SK-N-SH (cell line): ENCODE data around the gene IGFALS. TPM values are rescaled to one million over a fixed set of nuclear protein-coding genes. Genes with fewer than 3 reads are reported as not detected.

Experiments used
- CTCF ChIA-PET: fragments of 300-600, 350-600 bp; formaldehyde crosslinking; extraction: SDS; loops from one replicate; lab custom pipeline; 2021; lab: Yijun Ruan, JAX
- POLR2A ChIA-PET: fragments of 350-600 bp; sonication (Branson Sonifier 250); formaldehyde crosslinking; extraction: SDS; loops from one replicate; lab custom pipeline; 2020; ENCODE audit warnings: antibody characterized with exemption, inconsistent platforms; lab: Yijun Ruan, JAX
- DNase-seq: peaks from one replicate; pipeline ENCODE4 v3.0.0; 2012
- H2AFZ ChIP-seq: fragments of 200-600 bp; sonication (generic); 2 replicates; pipeline ENCODE4 v1.8.1; 2016; ENCODE audit warnings: antibody characterized with exemption, mild to moderate bottlenecking, low read depth
- H3F3A ChIP-seq: fragments of 200-600 bp; sonication (generic); replicated peaks from 2 replicates; pipeline ENCODE3; 2016; ENCODE audit warnings: antibody characterized with exemption, mild to moderate bottlenecking; ENCODE audit not compliant: insufficient read depth
- H3K27ac ChIP-seq, 2 experiments: fragments of 200-500 bp in 1 of 2; fragments of 200-600 bp in 1 of 2; sonication (Bioruptor generic) in 1 of 2; sonication (generic), shearing (Covaris generic) in 1 of 2; 2 replicates each; pipeline versions ENCODE4 v1.5.1 to v1.6.1; 2014 to 2016; ENCODE audit warnings: low read depth in 2 of 2, inconsistent platforms in 1 of 2, low read length in 1 of 2, mild to moderate bottlenecking in 1 of 2, mixed read lengths in 1 of 2
- H3K27me3 ChIP-seq: fragments of 200-600 bp; sonication (generic), shearing (Covaris generic); 2 replicates; pipeline ENCODE4 v1.6.1; 2016; ENCODE audit warnings: mixed run types; ENCODE audit not compliant: insufficient read depth
- H3K36me3 ChIP-seq, 2 experiments: fragments of 200-500 bp in 1 of 2; fragments of 200-600 bp in 1 of 2; sonication (Bioruptor generic) in 1 of 2; sonication (generic) in 1 of 2; replicated peaks in 1 of 2; 2 replicates each; pipeline versions ENCODE3 to v1.5.1; 2014 to 2016; ENCODE audit warnings: low read length in 1 of 2, mild to moderate bottlenecking in 1 of 2; ENCODE audit not compliant: insufficient read depth in 2 of 2, control insufficient read depth in 1 of 2
- H3K4me1 ChIP-seq, 2 experiments: fragments of 200-500 bp in 1 of 2; fragments of 200-600 bp in 1 of 2; sonication (Bioruptor generic) in 1 of 2; sonication (generic), shearing (Covaris generic) in 1 of 2; 2 replicates each; pipeline versions ENCODE4 v1.5.1 to v1.6.1; 2014 to 2016; ENCODE audit warnings: low read depth in 1 of 2, low read length in 1 of 2, mixed run types in 1 of 2; ENCODE audit not compliant: insufficient read depth in 2 of 2, control insufficient read depth in 1 of 2
- H3K4me2 ChIP-seq: fragments of 200-600 bp; sonication (generic), shearing (Covaris generic); 2 replicates; pipeline ENCODE4 v1.6.1; 2017; ENCODE audit warnings: mixed run types
- H3K4me3 ChIP-seq, 2 experiments: fragments of 200-500 bp in 1 of 2; fragments of 200-600 bp in 1 of 2; sonication (Bioruptor generic) in 1 of 2; sonication (generic), shearing (Covaris generic) in 1 of 2; 2 replicates each; pipeline versions ENCODE4 v1.5.1 to v1.8.1; 2014 to 2016; ENCODE audit warnings: low read depth in 2 of 2, inconsistent platforms in 1 of 2, low read length in 1 of 2, mild to moderate bottlenecking in 1 of 2, mixed read lengths in 1 of 2, moderate library complexity in 1 of 2
- H3K79me2 ChIP-seq: fragments of 200-600 bp; sonication (generic); 2 replicates; pipeline ENCODE4 v1.8.1; 2017; ENCODE audit warnings: mild to moderate bottlenecking; ENCODE audit not compliant: insufficient read depth
- H3K9ac ChIP-seq: fragments of 200-600 bp; sonication (generic); 2 replicates; pipeline ENCODE4 v1.6.1; 2017; ENCODE audit warnings: mixed run types
- H3K9me2 ChIP-seq: fragments of 200-600 bp; sonication (generic); 2 replicates; pipeline ENCODE4 v1.6.1; 2017; ENCODE audit warnings: mixed run types
- H3K9me3 ChIP-seq: fragments of 200-600 bp; sonication (generic); 2 replicates; pipeline ENCODE4 v1.6.1; 2017; ENCODE audit warnings: mixed run types, mild to moderate bottlenecking, moderate library complexity
- H4K20me1 ChIP-seq: fragments of 200-600 bp; sonication (generic); 2 replicates; pipeline ENCODE4 v1.6.1; 2017; ENCODE audit warnings: mild to moderate bottlenecking, mixed run types; ENCODE audit not compliant: insufficient read depth
- CHD2 ChIP-seq: fragments of 150-350 bp; IDR thresholded peaks from 2 replicates; pipeline ENCODE4 v1.6.1; 2018; ENCODE audit warnings: low read length; ENCODE audit not compliant: partially characterized antibody
- FOXJ3 ChIP-seq: sonication (generic); formaldehyde crosslinking; IDR thresholded peaks from 2 replicates; pipeline ENCODE4 v1.5.1; 2020; ENCODE audit warnings: mild to moderate bottlenecking, missing genetic modification reagents
- GABPA ChIP-seq: IDR thresholded peaks from 2 replicates; pipeline ENCODE4 v1.4.0; 2012; ENCODE audit warnings: low read depth, mild to moderate bottlenecking
- JUND ChIP-seq: IDR thresholded peaks from 2 replicates; pipeline ENCODE4 v1.4.0; 2012
- MEF2A ChIP-seq: IDR thresholded peaks from 2 replicates; pipeline ENCODE4 v1.4.0; 2012; ENCODE audit warnings: low read depth, borderline replicate concordance
- MXI1 ChIP-seq: IDR thresholded peaks from 2 replicates; pipeline ENCODE4 v1.6.1; 2012; ENCODE audit warnings: mild to moderate bottlenecking, low read depth, low read length, improper control_type of control experiment
- NFIC ChIP-seq: IDR thresholded peaks from 2 replicates; pipeline ENCODE4 v1.4.0; 2012; ENCODE audit warnings: borderline replicate concordance
- RAD21 ChIP-seq: IDR thresholded peaks from 2 replicates; pipeline ENCODE4 v1.6.1; 2012; ENCODE audit warnings: mild to moderate bottlenecking, low read length
- RCOR1 ChIP-seq: fragments of 150-350 bp; IDR thresholded peaks from 2 replicates; pipeline ENCODE4 v1.6.1; 2017; ENCODE audit warnings: antibody characterized with exemption, low read length
- RFX5 ChIP-seq: IDR thresholded peaks from 2 replicates; pipeline ENCODE4 v1.6.1; 2012; ENCODE audit warnings: mild to moderate bottlenecking, improper control_type of control experiment, low read length
- RXRA ChIP-seq: IDR thresholded peaks from 2 replicates; pipeline ENCODE4 v1.4.0; 2012; ENCODE audit warnings: low read depth, mild to moderate bottlenecking, borderline replicate concordance
- SIN3A ChIP-seq: IDR thresholded peaks from 2 replicates; pipeline ENCODE4 v1.6.1; 2012; ENCODE audit warnings: low read depth, mild to moderate bottlenecking, low read length, moderate library complexity, borderline replicate concordance
- YY1 ChIP-seq: IDR thresholded peaks from 2 replicates; pipeline ENCODE4 v1.4.0; 2012; ENCODE audit warnings: low read depth, mild to moderate bottlenecking
- WGBS: methylation state at CpG from one replicate; pipeline ENCODE4 v1.1.6; 2017; ENCODE audit warnings: low lambda C conversion rate; 5-methylcytosine and 5-hydroxymethylcytosine counted together
- polyA plus RNA-seq, 3 experiments: library from polyadenylated mRNA; depleted of rRNA; stranded (reverse); fragments of >200 nt; gene quantifications; 2 replicates each; pipeline ENCODE4 v1.2.3, GENCODE V29; 2012
- TF ChIP-seq, protein P1 (sequence below): IDR thresholded peaks from 2 replicates; pipeline ENCODE4 v1.4.0; 2012; ENCODE audit warnings: low read depth, borderline replicate concordance
- TF ChIP-seq, protein P2 (sequence below): fragments of 150-350 bp; IDR thresholded peaks from 2 replicates; pipeline ENCODE4 v1.6.1; 2017; ENCODE audit warnings: antibody characterized with exemption, low read length, low read depth, borderline replicate concordance
- TF ChIP-seq, protein P3 (sequence below): IDR thresholded peaks from 2 replicates; pipeline ENCODE4 v1.4.0; 2012; ENCODE audit warnings: low read depth, borderline replicate concordance
- TF ChIP-seq, protein P4 (sequence below): fragments of 150-350 bp; IDR thresholded peaks from 2 replicates; pipeline ENCODE4 v1.6.1; 2016; ENCODE audit warnings: mild to moderate bottlenecking, low read depth, low read length

IGFALS gene
- polyA plus RNA-seq, 1 of the 3 experiments (the other 2 are of a cell fraction), result 0.02 TPM

DNA sequence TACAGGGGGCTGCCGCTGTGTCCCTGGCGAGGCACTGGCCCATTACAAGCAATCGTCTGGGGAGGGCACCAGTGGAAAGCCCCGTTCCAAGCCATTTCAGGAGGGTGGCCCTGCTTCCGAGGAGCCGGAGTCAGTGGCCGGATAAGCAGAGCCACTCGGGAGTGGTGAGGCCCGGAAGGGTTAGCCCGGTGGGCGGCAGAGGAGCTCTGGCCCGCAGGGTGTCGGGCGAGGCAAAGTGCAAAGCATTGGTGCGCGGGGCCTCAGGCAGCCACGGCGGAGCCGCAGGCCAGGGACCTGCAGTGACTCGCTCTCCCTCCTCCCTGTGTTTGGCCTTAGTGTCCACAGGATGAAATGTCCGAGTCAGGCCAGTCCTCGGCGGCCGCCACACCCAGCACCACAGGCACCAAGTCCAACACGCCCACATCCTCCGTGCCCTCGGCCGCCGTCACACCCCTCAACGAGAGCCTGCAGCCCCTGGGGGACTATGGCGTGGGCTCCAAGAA lies 46.8 kb downstream of the IGFALS start:
- Histone ChIP-seq H3K9me3 (no peaks in the 10 kb centered on the region), H3F3A (no peaks in the 10 kb centered on the region), H3K27ac (no peak overlapping the region), H3K27me3 (no peaks in the 10 kb centered on the region), H3K4me1 (no peaks in the 10 kb centered on the region), H2AFZ (no peak overlapping the region), H4K20me1 (no peaks in the 10 kb centered on the region), H3K79me2 (no peaks in the 10 kb centered on the region), H3K9ac (no peak overlapping the region), H3K4me3 (no peak overlapping the region), H3K9me2 (no peaks in the 10 kb centered on the region), H3K4me2 (no peak overlapping the region), H3K36me3 (peaks cover 4 to 56% of the 10 kb centered on the region in 2 experiments)
- TF ChIP-seq, protein P1, sequence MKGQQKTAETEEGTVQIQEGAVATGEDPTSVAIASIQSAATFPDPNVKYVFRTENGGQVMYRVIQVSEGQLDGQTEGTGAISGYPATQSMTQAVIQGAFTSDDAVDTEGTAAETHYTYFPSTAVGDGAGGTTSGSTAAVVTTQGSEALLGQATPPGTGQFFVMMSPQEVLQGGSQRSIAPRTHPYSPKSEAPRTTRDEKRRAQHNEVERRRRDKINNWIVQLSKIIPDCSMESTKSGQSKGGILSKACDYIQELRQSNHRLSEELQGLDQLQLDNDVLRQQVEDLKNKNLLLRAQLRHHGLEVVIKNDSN, result no peak
- no peak for TF ChIP-seq RXRA
- no peak for TF ChIP-seq CHD2
- TF ChIP-seq FOXJ3 (CRISPR knock-in tag), result no peak
- TF ChIP-seq, protein P2, sequence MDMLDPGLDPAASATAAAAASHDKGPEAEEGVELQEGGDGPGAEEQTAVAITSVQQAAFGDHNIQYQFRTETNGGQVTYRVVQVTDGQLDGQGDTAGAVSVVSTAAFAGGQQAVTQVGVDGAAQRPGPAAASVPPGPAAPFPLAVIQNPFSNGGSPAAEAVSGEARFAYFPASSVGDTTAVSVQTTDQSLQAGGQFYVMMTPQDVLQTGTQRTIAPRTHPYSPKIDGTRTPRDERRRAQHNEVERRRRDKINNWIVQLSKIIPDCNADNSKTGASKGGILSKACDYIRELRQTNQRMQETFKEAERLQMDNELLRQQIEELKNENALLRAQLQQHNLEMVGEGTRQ, result no peak
- TF ChIP-seq GABPA, result no peak
- TF ChIP-seq NFIC, result no peak
- TF ChIP-seq JUND, result no peak
- TF ChIP-seq MEF2A, result no peak
- TF ChIP-seq RFX5, result no peak
- TF ChIP-seq MXI1, result no peak
- TF ChIP-seq SIN3A, result no peak
- TF ChIP-seq YY1, result no peak
- TF ChIP-seq RCOR1, result no peak
- TF ChIP-seq, protein P3, sequence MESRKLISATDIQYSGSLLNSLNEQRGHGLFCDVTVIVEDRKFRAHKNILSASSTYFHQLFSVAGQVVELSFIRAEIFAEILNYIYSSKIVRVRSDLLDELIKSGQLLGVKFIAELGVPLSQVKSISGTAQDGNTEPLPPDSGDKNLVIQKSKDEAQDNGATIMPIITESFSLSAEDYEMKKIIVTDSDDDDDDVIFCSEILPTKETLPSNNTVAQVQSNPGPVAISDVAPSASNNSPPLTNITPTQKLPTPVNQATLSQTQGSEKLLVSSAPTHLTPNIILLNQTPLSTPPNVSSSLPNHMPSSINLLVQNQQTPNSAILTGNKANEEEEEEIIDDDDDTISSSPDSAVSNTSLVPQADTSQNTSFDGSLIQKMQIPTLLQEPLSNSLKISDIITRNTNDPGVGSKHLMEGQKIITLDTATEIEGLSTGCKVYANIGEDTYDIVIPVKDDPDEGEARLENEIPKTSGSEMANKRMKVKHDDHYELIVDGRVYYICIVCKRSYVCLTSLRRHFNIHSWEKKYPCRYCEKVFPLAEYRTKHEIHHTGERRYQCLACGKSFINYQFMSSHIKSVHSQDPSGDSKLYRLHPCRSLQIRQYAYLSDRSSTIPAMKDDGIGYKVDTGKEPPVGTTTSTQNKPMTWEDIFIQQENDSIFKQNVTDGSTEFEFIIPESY, result no peak
- TF ChIP-seq, protein P4, sequence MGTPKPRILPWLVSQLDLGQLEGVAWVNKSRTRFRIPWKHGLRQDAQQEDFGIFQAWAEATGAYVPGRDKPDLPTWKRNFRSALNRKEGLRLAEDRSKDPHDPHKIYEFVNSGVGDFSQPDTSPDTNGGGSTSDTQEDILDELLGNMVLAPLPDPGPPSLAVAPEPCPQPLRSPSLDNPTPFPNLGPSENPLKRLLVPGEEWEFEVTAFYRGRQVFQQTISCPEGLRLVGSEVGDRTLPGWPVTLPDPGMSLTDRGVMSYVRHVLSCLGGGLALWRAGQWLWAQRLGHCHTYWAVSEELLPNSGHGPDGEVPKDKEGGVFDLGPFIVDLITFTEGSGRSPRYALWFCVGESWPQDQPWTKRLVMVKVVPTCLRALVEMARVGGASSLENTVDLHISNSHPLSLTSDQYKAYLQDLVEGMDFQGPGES, result no peak
- no peak for TF ChIP-seq RAD21
- ChIA-PET CTCF (interaction anchor here (1.0 kb wide), 1 partner anchor 23 kb away, joined by 4 read pairs; no protein-coding TSS in a partner anchor), POLR2A (no interaction called here)
- WGBS, result 71% methylated on average over 22 of the region's 31 CpGs
- DNase-seq, result no peak
